H1 (cell line): Measurements from ENCODE around the gene SNAPC2. TPM values are rescaled to one million over a fixed set of nuclear protein-coding genes. Genes with fewer than 3 reads are reported as not detected.
A peak's percentile ranks its signal among the peaks of the same experiment; 100 is the strongest.

ENCODE experiments used
- ASH2L ChIP-seq: fragments of 200-600, 300-600 bp; sonication (generic); IDR thresholded peaks from one replicate; pipeline ENCODE4 v1.7.1; 2017; ENCODE audit warnings: low read length
- BCL11A ChIP-seq, 2 experiments: IDR thresholded peaks; one replicate each; pipeline ENCODE4 v1.6.1; 2011; ENCODE audit warnings: low read depth in 2 of 2, low read length in 2 of 2, mild to moderate bottlenecking in 2 of 2
- BRCA1 ChIP-seq: IDR thresholded peaks from 2 replicates; pipeline ENCODE4 v1.6.1; 2012; ENCODE audit warnings: low read depth, low read length, improper control_type of control experiment
- CBX5 ChIP-seq: fragments of 300-800, 300-1000 bp; sonication (generic); IDR thresholded peaks from 2 replicates; pipeline ENCODE4 v1.7.1; 2016; ENCODE audit warnings: antibody characterized with exemption, low read length, low read depth
- CREB1 ChIP-seq: IDR thresholded peaks from 2 replicates; pipeline ENCODE4 v1.6.1; 2012; ENCODE audit warnings: inconsistent platforms
- CTBP2 ChIP-seq: IDR thresholded peaks from 2 replicates; pipeline ENCODE4 v1.7.0; 2011; ENCODE audit warnings: borderline replicate concordance, mild to moderate bottlenecking, moderate library complexity, mixed read lengths, low read length; ENCODE audit not compliant: insufficient read depth, insufficient read length
- CTCF ChIP-seq, 3 experiments: IDR thresholded peaks; 1 replicate in 2 of 3; 2 replicates in 1 of 3; pipeline versions ENCODE4 v1.5.1 to v1.6.1; 2011; ENCODE audit warnings: low read length in 3 of 3, mild to moderate bottlenecking in 3 of 3, inconsistent platforms in 2 of 3, low read depth in 1 of 3, moderate library complexity in 1 of 3; ENCODE audit not compliant: insufficient read depth in 1 of 3; ENCODE audit errors: control extremely low read depth in 1 of 3
- GTF2F1 ChIP-seq: IDR thresholded peaks from 2 replicates; pipeline ENCODE4 v1.6.1; 2012; ENCODE audit warnings: low read depth, low read length, improper control_type of control experiment, borderline replicate concordance
- HDAC2 ChIP-seq, 2 experiments: fragments of 300-600 bp in 1 of 2; sonication (generic) in 1 of 2; IDR thresholded peaks; 2 replicates each; pipeline ENCODE4 v1.6.1; 2011 to 2012; ENCODE audit warnings: low read depth in 2 of 2, low read length in 2 of 2, mild to moderate bottlenecking in 2 of 2, moderate library complexity in 2 of 2, borderline replicate concordance in 1 of 2, inconsistent platforms in 1 of 2
- KDM1A ChIP-seq: fragments of 200-600, 300-600 bp; sonication (generic); IDR thresholded peaks from 2 replicates; pipeline ENCODE4 v1.7.1; 2016; ENCODE audit warnings: mild to moderate bottlenecking, low read length, borderline replicate concordance
- KDM4A ChIP-seq: IDR thresholded peaks from one replicate; pipeline ENCODE4 v1.7.1; 2012; ENCODE audit warnings: low read depth, mild to moderate bottlenecking, moderate library complexity, low read length, inconsistent platforms; ENCODE audit not compliant: severe bottlenecking
- POLR2A ChIP-seq, 2 experiments: IDR thresholded peaks; 1 replicate in 1 of 2; 2 replicates in 1 of 2; pipeline ENCODE4 v1.6.1; 2011; ENCODE audit warnings: low read depth in 2 of 2, low read length in 2 of 2, mild to moderate bottlenecking in 2 of 2; ENCODE audit errors: control extremely low read depth in 1 of 2
- RFX5 ChIP-seq: IDR thresholded peaks from 2 replicates; pipeline ENCODE4 v1.6.1; 2011; ENCODE audit warnings: low read depth, low read length, improper control_type of control experiment, borderline replicate concordance
- RNF2 ChIP-seq: fragments of 200-900, 300-1000 bp; sonication (generic); IDR thresholded peaks from 2 replicates; pipeline ENCODE4 v1.7.1; 2016; ENCODE audit warnings: borderline replicate concordance, low read depth, mild to moderate bottlenecking, antibody characterized with exemption, low read length; ENCODE audit not compliant: poor library complexity, severe bottlenecking; ENCODE audit errors: missing control alignments
- RXRA ChIP-seq: IDR thresholded peaks from 2 replicates; pipeline ENCODE4 v1.6.1; 2011; ENCODE audit warnings: low read depth, mild to moderate bottlenecking, low read length, moderate library complexity; ENCODE audit not compliant: insufficient read depth
- SIRT6 ChIP-seq: IDR thresholded peaks from one replicate; pipeline ENCODE4 v1.7.1; 2012; ENCODE audit warnings: low read length, inconsistent platforms
- SP1 ChIP-seq: IDR thresholded peaks from 2 replicates; pipeline ENCODE4 v1.6.1; 2011; ENCODE audit warnings: low read depth, low read length
- TEAD4 ChIP-seq: IDR thresholded peaks from 2 replicates; pipeline ENCODE4 v1.6.1; 2012; ENCODE audit warnings: low read depth, low read length, inconsistent platforms, mixed read lengths
- USF2 ChIP-seq: IDR thresholded peaks from 2 replicates; pipeline ENCODE4 v1.6.1; 2011; ENCODE audit warnings: low read length, improper control_type of control experiment
- YY1 ChIP-seq: IDR thresholded peaks from 2 replicates; pipeline ENCODE4 v1.6.1; 2011; ENCODE audit warnings: low read depth, mild to moderate bottlenecking, low read length
- polyA plus RNA-seq, 7 experiments: library from polyadenylated mRNA; depleted of rRNA in 3 of 7; stranded (reverse) in 5 of 7; unstranded in 2 of 7; fragments of >200 nt in 5 of 7; fragments of 200-250 nt in 2 of 7; gene quantifications; 1 replicate in 5 of 7; 2 replicates in 1 of 7; 4 replicates in 1 of 7; pipeline versions ENCODE4 v1.2.1 to v1.2.3, GENCODE V29; 2011 to 2013; ENCODE audit warnings: missing spikeins in 2 of 7, mixed read lengths in 2 of 7
- total RNA-seq: library from RNA; stranded (reverse); fragmentation: NEBNext Ultra II Directional; extraction: Animal tissue kit (Norgen Biotek cat#: 25700); gene quantifications from 2 replicates; pipeline ENCODE4 v1.2.1, GENCODE V29; 2021

Gene SNAPC2
- total and polyA plus RNA-seq, 2 of the 8 experiments (the other 6 are each of a cell fraction or from before 2014, with no cell fraction given): 18.2 to 20.3 TPM

DNA sequence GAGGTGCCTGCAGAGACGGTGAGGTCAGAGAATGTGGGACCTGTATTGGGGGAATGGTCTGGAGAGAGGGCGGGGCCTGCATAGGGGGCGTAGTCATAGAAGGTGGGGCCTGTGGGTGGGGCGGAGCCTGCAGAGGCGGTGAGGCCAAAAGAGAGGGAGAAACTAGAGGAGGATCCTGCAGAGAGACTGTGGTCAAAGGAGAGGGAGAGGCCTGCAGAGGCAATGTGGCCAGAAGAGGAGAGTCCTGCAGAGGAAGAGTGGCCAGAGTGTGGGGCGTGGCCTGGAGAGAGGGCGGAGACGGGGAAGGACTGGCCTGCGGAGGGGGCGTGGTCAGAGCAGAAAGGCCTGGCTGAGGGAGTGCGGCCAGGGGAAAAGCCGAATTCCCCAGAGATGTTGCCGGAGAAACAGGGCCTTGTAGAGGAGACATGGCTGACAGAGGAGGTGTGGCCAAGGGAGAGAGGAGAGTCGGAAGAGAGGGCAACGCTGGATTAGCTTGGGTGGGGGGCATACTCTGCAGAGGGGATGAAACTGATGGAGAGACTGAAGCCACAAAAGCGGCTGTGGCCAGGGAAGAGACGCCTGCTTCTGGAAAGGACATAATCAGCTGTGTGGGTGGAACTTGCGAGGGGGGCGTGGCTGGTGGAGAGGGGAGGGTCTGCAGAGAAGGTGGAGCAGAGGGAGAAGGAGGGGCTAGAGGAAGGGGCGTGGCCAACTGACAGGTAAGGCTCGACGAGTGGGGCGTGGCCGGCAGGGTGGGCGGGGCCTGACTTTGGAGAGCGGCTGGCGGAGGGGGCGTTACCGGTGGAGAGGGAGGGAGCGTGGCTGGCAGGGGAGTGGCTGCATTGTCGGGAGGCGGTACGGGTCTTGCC lies 48.5 kb upstream of the SNAPC2 start (continued):
- TF ChIP-seq CREB1 (peak; percentile 64; the same call in 1 of the 2 replicates), BCL11A (IDR thresholded peaks at IDR 0.05; ENCODE audit: low read depth in 2 of 2, low read length in 2 of 2) (no peak), CTBP2 (no peak), HDAC2 (IDR thresholded peaks at IDR 0.05; ENCODE audit: borderline replicate concordance in 1 of 2, low read depth in 2 of 2, low read length in 2 of 2) (no peak), USF2 (no peak), CBX5 (no peak), KDM1A (no peak), SIRT6 (no peak), CTCF (IDR thresholded peaks at IDR 0.05; ENCODE audit: control extremely low read depth in 1 of 3, insufficient read depth in 1 of 3, low read depth in 1 of 3, low read length in 3 of 3) (no peak), POLR2A (IDR thresholded peaks at IDR 0.05; ENCODE audit: control extremely low read depth in 1 of 2, low read depth in 2 of 2, low read length in 2 of 2) (peak in 1 of 2 experiments; percentile 12; a peak in 1 of 3 replicates), GTF2F1 (no peak), BRCA1 (no peak), RNF2 (no peak), RXRA (no peak), ASH2L (no peak), KDM4A (no peak), SP1 (peak; percentile 70; the same call in 1 of the 2 replicates), TEAD4 (no peak), YY1 (no peak), RFX5 (no peak)
